ENCODE data around the gene EPN2. TPM values are rescaled to one million over a fixed set of nuclear protein-coding genes. Genes with fewer than 3 reads are reported as not detected.

Gene EPN2
- polyA plus RNA-seq, 1 donor from 2014 or later: 37.8 TPM

DNA sequence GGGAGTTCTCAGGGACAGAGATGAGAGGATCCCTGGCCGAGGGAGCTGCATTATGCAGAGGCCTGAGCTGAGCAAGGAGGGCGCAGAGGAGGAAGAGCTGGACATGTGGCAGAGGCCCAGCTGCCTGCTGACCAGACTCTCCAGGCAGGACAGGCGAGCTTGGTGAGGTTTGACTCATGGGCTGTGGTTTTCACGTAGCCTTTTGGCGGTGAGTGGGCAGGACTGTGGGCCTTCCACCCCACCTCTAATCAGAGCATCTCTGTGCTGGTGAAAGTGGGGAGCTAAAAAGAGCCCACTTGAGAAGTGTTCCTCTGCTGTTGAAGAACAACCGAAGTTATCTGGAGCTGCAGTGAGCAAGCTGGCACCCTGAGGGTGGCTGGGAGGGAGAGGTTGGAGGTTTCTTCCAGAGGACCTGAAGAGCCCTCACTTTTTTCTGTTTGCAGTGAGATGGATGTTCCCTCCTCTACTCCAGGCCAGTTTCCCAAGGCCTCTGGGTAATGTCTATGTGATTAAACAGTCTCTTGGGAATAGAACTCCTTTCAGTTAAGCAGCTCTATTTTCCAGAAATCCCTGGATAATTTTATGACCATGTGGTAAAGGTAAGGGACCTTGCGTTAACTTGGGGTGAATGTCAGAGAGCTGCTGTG lies 11.9 kb downstream of the EPN2 start:
- no peak overlapping the region for H3K27ac ChIP-seq (ENCODE audit: low read length)
- TF ChIP-seq RAD21 (conservative IDR thresholded peaks at IDR 0.05) (no peak), EZH2 (IDR thresholded peaks at IDR 0.05; ENCODE audit: borderline replicate concordance, insufficient read depth, low read length, poor library complexity, severe bottlenecking) (no peak), TAF1 (IDR thresholded peaks at IDR 0.05; ENCODE audit: low read depth) (no peak), POLR2AphosphoS5 (IDR thresholded peaks at IDR 0.05) (no peak), EP300 (conservative IDR thresholded peaks at IDR 0.05; ENCODE audit: poor library complexity, severe bottlenecking) (no peak), MXI1 (conservative IDR thresholded peaks at IDR 0.05; ENCODE audit: poor library complexity, severe bottlenecking) (no peak), SMC3 (conservative IDR thresholded peaks at IDR 0.05; ENCODE audit: poor library complexity) (no peak)
- TF ChIP-seq, protein P1, sequence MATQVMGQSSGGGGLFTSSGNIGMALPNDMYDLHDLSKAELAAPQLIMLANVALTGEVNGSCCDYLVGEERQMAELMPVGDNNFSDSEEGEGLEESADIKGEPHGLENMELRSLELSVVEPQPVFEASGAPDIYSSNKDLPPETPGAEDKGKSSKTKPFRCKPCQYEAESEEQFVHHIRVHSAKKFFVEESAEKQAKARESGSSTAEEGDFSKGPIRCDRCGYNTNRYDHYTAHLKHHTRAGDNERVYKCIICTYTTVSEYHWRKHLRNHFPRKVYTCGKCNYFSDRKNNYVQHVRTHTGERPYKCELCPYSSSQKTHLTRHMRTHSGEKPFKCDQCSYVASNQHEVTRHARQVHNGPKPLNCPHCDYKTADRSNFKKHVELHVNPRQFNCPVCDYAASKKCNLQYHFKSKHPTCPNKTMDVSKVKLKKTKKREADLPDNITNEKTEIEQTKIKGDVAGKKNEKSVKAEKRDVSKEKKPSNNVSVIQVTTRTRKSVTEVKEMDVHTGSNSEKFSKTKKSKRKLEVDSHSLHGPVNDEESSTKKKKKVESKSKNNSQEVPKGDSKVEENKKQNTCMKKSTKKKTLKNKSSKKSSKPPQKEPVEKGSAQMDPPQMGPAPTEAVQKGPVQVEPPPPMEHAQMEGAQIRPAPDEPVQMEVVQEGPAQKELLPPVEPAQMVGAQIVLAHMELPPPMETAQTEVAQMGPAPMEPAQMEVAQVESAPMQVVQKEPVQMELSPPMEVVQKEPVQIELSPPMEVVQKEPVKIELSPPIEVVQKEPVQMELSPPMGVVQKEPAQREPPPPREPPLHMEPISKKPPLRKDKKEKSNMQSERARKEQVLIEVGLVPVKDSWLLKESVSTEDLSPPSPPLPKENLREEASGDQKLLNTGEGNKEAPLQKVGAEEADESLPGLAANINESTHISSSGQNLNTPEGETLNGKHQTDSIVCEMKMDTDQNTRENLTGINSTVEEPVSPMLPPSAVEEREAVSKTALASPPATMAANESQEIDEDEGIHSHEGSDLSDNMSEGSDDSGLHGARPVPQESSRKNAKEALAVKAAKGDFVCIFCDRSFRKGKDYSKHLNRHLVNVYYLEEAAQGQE (IDR thresholded peaks at IDR 0.05; ENCODE audit: borderline replicate concordance): no peak
- TF ChIP-seq, protein P2, sequence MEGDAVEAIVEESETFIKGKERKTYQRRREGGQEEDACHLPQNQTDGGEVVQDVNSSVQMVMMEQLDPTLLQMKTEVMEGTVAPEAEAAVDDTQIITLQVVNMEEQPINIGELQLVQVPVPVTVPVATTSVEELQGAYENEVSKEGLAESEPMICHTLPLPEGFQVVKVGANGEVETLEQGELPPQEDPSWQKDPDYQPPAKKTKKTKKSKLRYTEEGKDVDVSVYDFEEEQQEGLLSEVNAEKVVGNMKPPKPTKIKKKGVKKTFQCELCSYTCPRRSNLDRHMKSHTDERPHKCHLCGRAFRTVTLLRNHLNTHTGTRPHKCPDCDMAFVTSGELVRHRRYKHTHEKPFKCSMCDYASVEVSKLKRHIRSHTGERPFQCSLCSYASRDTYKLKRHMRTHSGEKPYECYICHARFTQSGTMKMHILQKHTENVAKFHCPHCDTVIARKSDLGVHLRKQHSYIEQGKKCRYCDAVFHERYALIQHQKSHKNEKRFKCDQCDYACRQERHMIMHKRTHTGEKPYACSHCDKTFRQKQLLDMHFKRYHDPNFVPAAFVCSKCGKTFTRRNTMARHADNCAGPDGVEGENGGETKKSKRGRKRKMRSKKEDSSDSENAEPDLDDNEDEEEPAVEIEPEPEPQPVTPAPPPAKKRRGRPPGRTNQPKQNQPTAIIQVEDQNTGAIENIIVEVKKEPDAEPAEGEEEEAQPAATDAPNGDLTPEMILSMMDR (IDR thresholded peaks at IDR 0.05; ENCODE audit: poor library complexity, severe bottlenecking): no peak
- no peaks in the 10 kb centered on the region for H3K27me3 ChIP-seq (ENCODE audit: insufficient read depth, low read depth, low read length)
- H3K4me2 ChIP-seq (ENCODE audit: low read length): no peak overlapping the region
- H3K36me3 ChIP-seq (ENCODE audit: insufficient read depth, low read length): no peaks in the 10 kb centered on the region
- no peaks in the 10 kb centered on the region for H3K9me3 ChIP-seq (ENCODE audit: low read length)
- no peaks in the 10 kb centered on the region for H4K20me1 ChIP-seq (ENCODE audit: insufficient read depth)
- no peak overlapping the region for H3K9ac ChIP-seq (ENCODE audit: low read length)
- no peaks in the 10 kb centered on the region for H3F3A ChIP-seq (ENCODE audit: insufficient read depth, low read length, poor library complexity, severe bottlenecking)
- no peak overlapping the region for H2AFZ ChIP-seq (ENCODE audit: low read depth, low read length)
- H3K9me2 ChIP-seq (ENCODE audit: insufficient read depth, low read length): no peaks in the 10 kb centered on the region
- H3K4me3 ChIP-seq (ENCODE audit: low read length): no peak overlapping the region
- H3K79me2 ChIP-seq (replicated peaks; ENCODE audit: insufficient read depth, low read length): peaks cover 23% of the 10 kb centered on the region

- H3K9me3 ChIP-seq (ENCODE audit: low read length): no peaks in the 10 kb centered on the region
- no peak overlapping the region for H3K27ac ChIP-seq (ENCODE audit: low read length)
- no peaks in the 10 kb centered on the region for H4K20me1 ChIP-seq (ENCODE audit: insufficient read depth)
- H3K9ac ChIP-seq (ENCODE audit: low read length): no peak overlapping the region
- no peaks in the 10 kb centered on the region for H3K36me3 ChIP-seq (ENCODE audit: insufficient read depth, low read length)
- H3K9me2 ChIP-seq (ENCODE audit: insufficient read depth, low read length): no peaks in the 10 kb centered on the region
- H3K79me2 ChIP-seq (replicated peaks; ENCODE audit: insufficient read depth, low read length): peaks cover 26% of the 10 kb centered on the region
- TF ChIP-seq SMC3 (conservative IDR thresholded peaks at IDR 0.05; ENCODE audit: poor library complexity) (no peak), EP300 (conservative IDR thresholded peaks at IDR 0.05; ENCODE audit: poor library complexity, severe bottlenecking) (no peak), TAF1 (IDR thresholded peaks at IDR 0.05; ENCODE audit: low read depth) (no peak), RAD21 (conservative IDR thresholded peaks at IDR 0.05) (no peak), POLR2AphosphoS5 (IDR thresholded peaks at IDR 0.05) (no peak), MXI1 (conservative IDR thresholded peaks at IDR 0.05; ENCODE audit: poor library complexity, severe bottlenecking) (no peak), EZH2 (IDR thresholded peaks at IDR 0.05; ENCODE audit: borderline replicate concordance, insufficient read depth, low read length, poor library complexity, severe bottlenecking) (no peak)
- TF ChIP-seq, protein P2 (IDR thresholded peaks at IDR 0.05; ENCODE audit: poor library complexity, severe bottlenecking): no peak
- TF ChIP-seq, protein P1 (IDR thresholded peaks at IDR 0.05; ENCODE audit: borderline replicate concordance): no peak
- no peak overlapping the region for H3K4me3 ChIP-seq (ENCODE audit: low read length)
- no peak overlapping the region for H2AFZ ChIP-seq (ENCODE audit: low read depth, low read length)
- H3K4me2 ChIP-seq (ENCODE audit: low read length): no peak overlapping the region
- H3F3A ChIP-seq (ENCODE audit: insufficient read depth, low read length, poor library complexity, severe bottlenecking): no peaks in the 10 kb centered on the region
- no peaks in the 10 kb centered on the region for H3K27me3 ChIP-seq (ENCODE audit: insufficient read depth, low read depth, low read length)
These were observed 12.5 kb downstream of the EPN2 start for GRCh38 chr17:19249681-19250080.
